Loucy (cell line): ENCODE data around the gene C10orf143.

Source experiments
- H2AFZ ChIP-seq: fragments of 200-600 bp; sonication (generic); 2 replicates; pipeline ENCODE4 v1.6.0; 2016; ENCODE audit warnings: antibody characterized with exemption, mild to moderate bottlenecking, low read length, moderate library complexity
- H3F3A ChIP-seq: fragments of 200-600 bp; 2 replicates; pipeline ENCODE4 v1.6.0; 2016; ENCODE audit warnings: antibody characterized with exemption, low read depth, mild to moderate bottlenecking
- H3K27me3 ChIP-seq: fragments of 200-600 bp; sonication (generic); 2 replicates; pipeline ENCODE4 v1.6.1; 2014; ENCODE audit warnings: low read length, mild to moderate bottlenecking; ENCODE audit not compliant: insufficient read depth, poor library complexity, severe bottlenecking
- H3K36me3 ChIP-seq: fragments of 200-600 bp; sonication (generic); 2 replicates; pipeline ENCODE4 v1.6.1; 2016; ENCODE audit warnings: low read length; ENCODE audit not compliant: insufficient read depth
- H3K4me1 ChIP-seq: fragments of 200-600 bp; sonication (generic); 2 replicates; pipeline ENCODE4 v1.5.1; 2014; ENCODE audit warnings: low read length, mild to moderate bottlenecking; ENCODE audit not compliant: insufficient read depth, poor library complexity, severe bottlenecking
- H3K4me2 ChIP-seq: fragments of 200-600 bp; sonication (generic); 2 replicates; pipeline ENCODE4 v1.6.0; 2014; ENCODE audit warnings: antibody characterized with exemption, low read length, low read depth, mild to moderate bottlenecking; ENCODE audit not compliant: poor library complexity, severe bottlenecking
- H3K4me3 ChIP-seq: fragments of 200-600 bp; sonication (generic); 2 replicates; pipeline ENCODE4 v1.5.1; 2014; ENCODE audit warnings: low read length, mild to moderate bottlenecking, mixed read lengths; ENCODE audit not compliant: poor library complexity, severe bottlenecking
- H3K79me2 ChIP-seq: fragments of 200-600 bp; sonication (generic); 2 replicates; pipeline ENCODE4 v1.6.1; 2014; ENCODE audit warnings: low read length; ENCODE audit not compliant: insufficient read depth
- H3K9ac ChIP-seq: fragments of 200-600 bp; sonication (generic); 2 replicates; pipeline ENCODE4 v1.6.0; 2014; ENCODE audit warnings: mild to moderate bottlenecking, low read depth, low read length, moderate library complexity; ENCODE audit not compliant: poor library complexity, severe bottlenecking
- H3K9me2 ChIP-seq: fragments of 200-600 bp; sonication (generic); replicated peaks from 2 replicates; pipeline ENCODE4 v1.6.1; 2016; ENCODE audit warnings: low read depth, low read length, mixed read lengths
- H3K9me3 ChIP-seq: fragments of 200-600 bp; sonication (generic); 2 replicates; pipeline ENCODE4 v1.6.1; 2014; ENCODE audit warnings: mild to moderate bottlenecking, antibody characterized with exemption, low read length, low read depth; ENCODE audit not compliant: insufficient read depth
- H4K20me1 ChIP-seq: fragments of 200-600 bp; sonication (generic); 2 replicates; pipeline ENCODE4 v1.6.0; 2014; ENCODE audit warnings: antibody characterized with exemption, low read length, mild to moderate bottlenecking; ENCODE audit not compliant: insufficient read depth, poor library complexity, severe bottlenecking
- CTCF ChIP-seq: fragments of 200-600 bp; sonication (generic); conservative IDR thresholded peaks from 2 replicates; pipeline ENCODE4 v1.5.1; 2014; ENCODE audit warnings: mild to moderate bottlenecking, antibody characterized with exemption, low read length
- EZH2phosphoT487 ChIP-seq: fragments of 200-600 bp; IDR thresholded peaks from 2 replicates; pipeline ENCODE4 v1.6.1; 2018; ENCODE audit warnings: antibody characterized with exemption, mild to moderate bottlenecking, moderate library complexity, borderline replicate concordance

The C10orf143 gene

GRCh38 chr10:130049987-130050386, 60.6 kb downstream of the C10orf143 start:
- no peak overlapping the region for H2AFZ ChIP-seq
- H3F3A ChIP-seq: no peaks in the 10 kb centered on the region
- H3K79me2 ChIP-seq: no peaks in the 10 kb centered on the region
- TF ChIP-seq EZH2phosphoT487 (no peak), CTCF (no peak)
- no peak overlapping the region for H3K4me2 ChIP-seq
- peaks cover 6% of the 10 kb centered on the region; the same call in 1 of the 2 replicates for H3K9me3 ChIP-seq
- no peaks in the 10 kb centered on the region for H3K27me3 ChIP-seq
- no peaks in the 10 kb centered on the region for H3K4me1 ChIP-seq
- no peaks in the 10 kb centered on the region for H3K9me2 ChIP-seq
- no peak overlapping the region for H3K4me3 ChIP-seq
- no peaks in the 10 kb centered on the region for H4K20me1 ChIP-seq
- no peak overlapping the region for H3K9ac ChIP-seq
- H3K36me3 ChIP-seq: no peaks in the 10 kb centered on the region

GRCh38 chr10:130049244-130049643, 61.4 kb downstream of the C10orf143 start:
- H3K4me2 ChIP-seq: no peak overlapping the region
- peaks cover under 1% of the 10 kb centered on the region; the same call in 1 of the 2 replicates for H3K9me3 ChIP-seq
- H3F3A ChIP-seq: no peaks in the 10 kb centered on the region
- H3K9me2 ChIP-seq: no peaks in the 10 kb centered on the region
- H4K20me1 ChIP-seq: no peaks in the 10 kb centered on the region
- no peaks in the 10 kb centered on the region for H3K36me3 ChIP-seq
- no peak overlapping the region for H3K4me3 ChIP-seq
- H3K4me1 ChIP-seq: no peaks in the 10 kb centered on the region
- H2AFZ ChIP-seq: no peak overlapping the region
- no peak for TF ChIP-seq EZH2phosphoT487
- no peak for TF ChIP-seq CTCF
- no peaks in the 10 kb centered on the region for H3K79me2 ChIP-seq
- H3K9ac ChIP-seq: no peak overlapping the region
- no peaks in the 10 kb centered on the region for H3K27me3 ChIP-seq

- Histone ChIP-seq H2AFZ (no peak overlapping the region), H3K9me3 (no peaks in the 10 kb centered on the region; the same call in 1 of the 2 replicates), H3K9ac (no peak overlapping the region), H3K79me2 (no peaks in the 10 kb centered on the region), H3K4me1 (no peaks in the 10 kb centered on the region), H4K20me1 (no peaks in the 10 kb centered on the region), H3K36me3 (no peaks in the 10 kb centered on the region), H3K4me3 (no peak overlapping the region), H3K9me2 (no peaks in the 10 kb centered on the region), H3F3A (no peaks in the 10 kb centered on the region), H3K27me3 (no peaks in the 10 kb centered on the region), H3K4me2 (no peak overlapping the region)
- TF ChIP-seq CTCF (no peak), EZH2phosphoT487 (no peak)
Observed at GRCh38 chr10:130048081-130048480, 62.5 kb downstream of the C10orf143 start.
